NAMALWA (cell line): ENCODE results near the gene GNG11.

Experiments used
- DNase-seq: peaks from one replicate; pipeline ENCODE4 v3.0.0-alpha.2; 2015; ENCODE audit warnings: low spot score

The GNG11 gene

DNA sequence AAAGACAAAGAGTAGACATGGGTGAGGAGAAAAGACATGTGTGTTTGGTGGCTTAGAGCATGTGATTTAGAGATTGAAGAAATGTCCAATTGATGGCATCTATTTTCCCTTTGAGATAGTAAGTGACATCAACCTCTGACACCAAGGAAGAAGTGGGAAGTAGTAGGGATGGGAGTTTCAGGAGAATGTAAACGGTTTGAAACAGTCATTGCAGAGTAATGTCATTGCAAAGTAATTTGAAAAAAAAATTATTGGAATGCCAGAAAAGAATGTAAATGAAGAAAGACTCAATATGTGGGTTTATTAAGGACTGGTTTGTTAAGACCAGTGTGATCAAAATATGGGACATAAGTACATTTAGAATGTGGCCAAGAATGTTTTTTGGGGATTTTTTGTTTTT lies 26.6 kb downstream of the GNG11 start:
- no peak for DNase-seq

GRCh38 chr7:93948873-93949272 lies 27.3 kb downstream of the GNG11 start:
- no peak for DNase-seq

DNA sequence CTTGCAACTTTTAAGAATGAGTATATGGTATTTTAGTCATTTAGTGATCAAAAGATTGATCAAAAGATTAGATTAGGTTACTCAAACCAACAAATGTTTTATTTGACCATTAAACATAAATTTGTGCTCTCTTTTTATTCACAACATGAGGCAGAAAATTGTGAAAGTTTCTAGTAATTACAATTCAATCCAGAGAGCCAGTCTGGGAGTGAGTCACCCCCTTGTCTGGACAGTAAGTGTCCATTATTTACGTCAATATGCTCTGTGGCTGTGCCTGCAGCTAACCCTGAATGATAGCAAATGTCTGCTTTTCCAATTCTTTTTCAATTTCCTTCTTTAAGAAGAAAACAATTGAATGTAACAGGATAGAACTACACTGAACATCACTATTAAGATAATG lies 27.9 kb downstream of the GNG11 start:
- no peak for DNase-seq

DNA sequence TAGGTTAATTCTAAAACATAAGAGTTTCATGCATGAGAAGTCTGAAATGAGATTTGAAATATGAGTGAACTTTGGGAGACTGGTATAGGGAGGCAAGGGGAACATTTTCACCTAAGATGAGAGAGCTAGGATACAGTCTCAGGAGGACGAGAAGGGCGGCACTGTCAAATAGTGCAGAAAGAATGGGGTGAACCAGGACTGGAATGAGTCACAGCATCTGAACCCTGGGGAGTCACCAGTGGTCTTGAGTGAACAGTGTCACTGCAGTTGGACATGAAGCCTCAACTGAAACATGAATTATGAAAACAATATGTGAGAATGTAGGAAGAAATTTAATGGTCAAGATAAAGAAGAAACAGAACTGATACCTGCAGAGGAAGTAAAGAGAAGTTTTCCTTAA lies 33.8 kb downstream of the GNG11 start:
- DNase-seq = no peak

GRCh38 chr7:93957767-93958166 lies 36.2 kb downstream of the GNG11 start:
- DNase-seq = no peak

DNA sequence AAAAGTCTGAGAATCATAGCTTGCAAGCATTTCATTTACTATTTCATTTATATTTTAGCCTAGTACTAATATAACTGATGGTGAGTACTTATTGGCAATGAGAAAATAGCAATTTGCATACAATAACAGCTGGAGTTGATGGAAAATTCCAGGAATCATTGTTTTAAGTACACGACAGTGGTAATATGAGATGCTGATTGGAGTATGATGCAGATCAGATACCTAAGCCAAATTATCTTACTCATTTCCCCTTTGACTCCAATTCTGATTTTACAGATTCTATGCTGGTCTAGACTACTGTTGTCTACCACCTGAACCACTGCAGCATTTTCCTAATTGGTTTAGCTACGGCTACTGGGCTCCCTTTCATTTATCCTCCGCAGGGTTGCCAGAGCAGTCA lies 36.7 kb downstream of the GNG11 start:
- no peak for DNase-seq

DNA sequence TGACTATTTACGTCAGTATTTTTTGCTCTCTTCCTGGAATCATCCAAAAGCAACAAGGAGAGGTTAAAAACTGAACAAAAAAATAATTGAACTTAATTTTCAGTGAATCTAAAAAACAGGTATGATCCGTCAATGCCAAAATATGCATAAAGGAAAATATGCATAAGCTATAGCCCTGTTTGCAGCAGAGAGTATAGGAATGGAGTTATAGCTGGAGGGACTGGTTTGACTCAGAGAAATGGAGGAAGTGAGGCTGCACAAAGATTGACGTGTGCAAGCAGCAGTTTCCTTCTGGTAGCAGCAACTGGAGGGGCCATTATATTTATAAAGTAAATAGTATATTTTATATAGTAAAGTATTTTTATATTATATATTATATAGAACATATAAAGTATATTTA lies 37.1 kb downstream of the GNG11 start:
- DNase-seq = no peak

- no peak for DNase-seq
Observed at GRCh38 chr7:93960986-93961385, 39.5 kb downstream of the GNG11 start.

DNA sequence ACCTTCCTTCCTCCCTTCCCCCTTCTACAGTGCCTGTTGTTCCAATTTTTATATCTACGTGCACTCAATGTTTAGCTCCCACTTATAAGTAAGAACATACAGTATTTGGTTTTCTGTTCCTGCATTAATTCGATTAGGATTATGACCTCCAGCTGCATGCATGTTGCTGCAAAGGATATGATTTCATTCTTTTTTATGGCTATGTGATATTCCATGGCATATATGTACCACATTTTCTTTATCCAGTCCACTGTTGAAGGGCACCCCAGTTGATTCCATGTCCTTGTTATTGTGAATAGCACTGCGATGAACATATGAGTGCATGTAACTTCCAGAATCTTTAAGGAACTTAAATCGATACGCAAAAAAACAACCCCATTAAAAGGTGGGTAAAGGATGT lies 42.7 kb downstream of the GNG11 start:
- no peak for DNase-seq

DNA sequence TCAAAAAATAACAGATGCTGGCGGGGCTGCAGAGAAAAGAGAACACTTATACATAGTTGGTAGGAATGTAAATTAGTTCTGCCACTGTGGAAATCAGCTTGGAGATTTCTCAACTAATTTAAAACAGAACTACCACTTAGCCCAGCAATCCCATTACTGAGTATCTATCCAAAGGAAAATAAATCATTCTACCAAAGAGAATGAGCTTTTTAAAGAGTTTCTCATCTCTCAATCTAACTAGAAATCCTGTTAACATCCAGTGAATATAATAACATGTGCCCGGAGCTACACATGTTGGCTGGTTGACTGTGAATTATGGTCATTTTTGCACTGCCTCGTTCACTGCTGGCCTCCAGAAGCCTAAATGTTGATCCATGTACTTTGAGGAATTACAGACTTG lies 43.3 kb downstream of the GNG11 start:
- no peak for DNase-seq

- DNase-seq = no peak
Observed at GRCh38 chr7:93968911-93969620, 47.5 kb downstream of the GNG11 start.

GRCh38 chr7:93972029-93972725 lies 50.6 kb downstream of the GNG11 start:
- no peak for DNase-seq

DNA sequence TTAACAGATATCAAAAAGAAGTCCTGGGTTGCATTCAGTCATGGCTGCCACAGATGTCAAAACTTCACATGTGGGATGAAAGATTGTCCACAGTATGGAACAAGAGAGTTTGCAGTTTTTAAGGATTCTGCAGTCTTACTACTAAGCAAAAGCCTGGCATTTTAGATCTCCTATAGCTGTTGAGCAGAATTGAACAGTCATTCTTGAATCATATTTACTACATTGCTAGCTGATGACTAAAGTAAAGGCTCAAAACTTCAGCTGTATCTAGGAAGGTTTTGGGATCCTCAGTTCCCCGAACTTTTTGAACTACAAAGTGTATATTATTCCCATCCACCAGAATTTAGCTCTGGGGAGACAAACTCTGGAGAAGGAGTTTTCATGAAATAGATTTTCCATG lies 51.6 kb downstream of the GNG11 start:
- DNase-seq = no peak

DNA sequence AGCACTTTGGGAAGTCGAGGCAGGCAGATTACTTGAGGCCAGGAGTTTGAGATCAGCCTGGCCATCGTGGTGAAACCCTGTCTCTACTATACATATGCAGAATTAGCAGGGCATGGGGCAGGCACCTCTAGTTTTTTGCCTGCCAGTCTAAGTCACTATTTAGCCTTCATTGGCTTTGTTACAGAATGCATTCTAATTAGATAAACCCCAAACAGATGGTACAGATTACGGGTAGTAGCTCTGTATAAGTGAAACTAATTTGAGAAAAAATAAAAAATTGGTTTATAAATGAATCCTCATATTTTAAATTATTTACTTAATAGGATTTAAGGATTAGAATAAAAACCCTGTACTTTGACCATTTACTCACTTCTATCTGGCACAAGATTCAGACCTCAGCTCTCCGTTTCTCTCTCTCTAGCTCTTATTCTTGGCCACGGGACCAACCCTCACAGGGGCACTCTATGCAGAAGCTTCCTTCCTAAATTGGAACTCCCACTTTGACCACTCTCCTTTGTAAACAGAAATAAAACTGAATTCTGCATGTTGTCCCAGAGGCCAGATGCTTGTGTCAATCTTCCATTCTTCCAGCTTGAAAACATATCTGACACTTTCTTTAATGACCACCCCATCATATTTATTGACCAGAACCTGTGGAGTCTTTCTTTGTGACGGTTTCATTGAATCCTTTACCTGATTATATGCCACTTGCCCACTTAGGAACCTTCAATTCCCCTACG lies 55.8 kb downstream of the GNG11 start:
- DNase-seq = no peak
